ENCODE measurements around the gene CTDP1.

GRCh38 chr18:79718878-79719477 lies 39.4 kb downstream of the CTDP1 start:
- TF ChIP-seq YY1 (IDR thresholded peaks at IDR 0.05) (no peak), REST (IDR thresholded peaks at IDR 0.05) (no peak), MAX (IDR thresholded peaks at IDR 0.05) (no peak), GABPA (IDR thresholded peaks at IDR 0.05 in 1 of 2, conservative IDR thresholded peaks at IDR 0.05 in 1 of 2) (no peak), EGR1 (IDR thresholded peaks at IDR 0.05; ENCODE audit: low read depth in 2 of 2) (no peak), RAD21 (IDR thresholded peaks at IDR 0.05) (no peak), JUND (IDR thresholded peaks at IDR 0.05) (no peak), ATF3 (IDR thresholded peaks at IDR 0.05) (no peak), ZBTB33 (IDR thresholded peaks at IDR 0.05) (no peak), TAF1 (conservative IDR thresholded peaks at IDR 0.05) (no peak), SP1 (IDR thresholded peaks at IDR 0.05) (no peak), FOXA1 (IDR thresholded peaks at IDR 0.05) (no peak), RXRA (IDR thresholded peaks at IDR 0.05) (no peak)
- TF ChIP-seq, protein P1, sequence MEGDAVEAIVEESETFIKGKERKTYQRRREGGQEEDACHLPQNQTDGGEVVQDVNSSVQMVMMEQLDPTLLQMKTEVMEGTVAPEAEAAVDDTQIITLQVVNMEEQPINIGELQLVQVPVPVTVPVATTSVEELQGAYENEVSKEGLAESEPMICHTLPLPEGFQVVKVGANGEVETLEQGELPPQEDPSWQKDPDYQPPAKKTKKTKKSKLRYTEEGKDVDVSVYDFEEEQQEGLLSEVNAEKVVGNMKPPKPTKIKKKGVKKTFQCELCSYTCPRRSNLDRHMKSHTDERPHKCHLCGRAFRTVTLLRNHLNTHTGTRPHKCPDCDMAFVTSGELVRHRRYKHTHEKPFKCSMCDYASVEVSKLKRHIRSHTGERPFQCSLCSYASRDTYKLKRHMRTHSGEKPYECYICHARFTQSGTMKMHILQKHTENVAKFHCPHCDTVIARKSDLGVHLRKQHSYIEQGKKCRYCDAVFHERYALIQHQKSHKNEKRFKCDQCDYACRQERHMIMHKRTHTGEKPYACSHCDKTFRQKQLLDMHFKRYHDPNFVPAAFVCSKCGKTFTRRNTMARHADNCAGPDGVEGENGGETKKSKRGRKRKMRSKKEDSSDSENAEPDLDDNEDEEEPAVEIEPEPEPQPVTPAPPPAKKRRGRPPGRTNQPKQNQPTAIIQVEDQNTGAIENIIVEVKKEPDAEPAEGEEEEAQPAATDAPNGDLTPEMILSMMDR (IDR thresholded peaks at IDR 0.05; ENCODE audit: low read depth, low read length, missing input control), result no peak

All from liver (tissue), 3 donors.